ENCODE data around the gene ZMYM1. TPM values are rescaled to one million over a fixed set of nuclear protein-coding genes. Genes with fewer than 3 reads are reported as not detected.
A peak's percentile ranks its signal among the peaks of the same experiment; 100 is the strongest.

The ZMYM1 gene
- total RNA-seq (2014; rRNA removed; shearing (Covaris generic)) = 51.1 and 60.2 TPM in 2 replicates

DNA sequence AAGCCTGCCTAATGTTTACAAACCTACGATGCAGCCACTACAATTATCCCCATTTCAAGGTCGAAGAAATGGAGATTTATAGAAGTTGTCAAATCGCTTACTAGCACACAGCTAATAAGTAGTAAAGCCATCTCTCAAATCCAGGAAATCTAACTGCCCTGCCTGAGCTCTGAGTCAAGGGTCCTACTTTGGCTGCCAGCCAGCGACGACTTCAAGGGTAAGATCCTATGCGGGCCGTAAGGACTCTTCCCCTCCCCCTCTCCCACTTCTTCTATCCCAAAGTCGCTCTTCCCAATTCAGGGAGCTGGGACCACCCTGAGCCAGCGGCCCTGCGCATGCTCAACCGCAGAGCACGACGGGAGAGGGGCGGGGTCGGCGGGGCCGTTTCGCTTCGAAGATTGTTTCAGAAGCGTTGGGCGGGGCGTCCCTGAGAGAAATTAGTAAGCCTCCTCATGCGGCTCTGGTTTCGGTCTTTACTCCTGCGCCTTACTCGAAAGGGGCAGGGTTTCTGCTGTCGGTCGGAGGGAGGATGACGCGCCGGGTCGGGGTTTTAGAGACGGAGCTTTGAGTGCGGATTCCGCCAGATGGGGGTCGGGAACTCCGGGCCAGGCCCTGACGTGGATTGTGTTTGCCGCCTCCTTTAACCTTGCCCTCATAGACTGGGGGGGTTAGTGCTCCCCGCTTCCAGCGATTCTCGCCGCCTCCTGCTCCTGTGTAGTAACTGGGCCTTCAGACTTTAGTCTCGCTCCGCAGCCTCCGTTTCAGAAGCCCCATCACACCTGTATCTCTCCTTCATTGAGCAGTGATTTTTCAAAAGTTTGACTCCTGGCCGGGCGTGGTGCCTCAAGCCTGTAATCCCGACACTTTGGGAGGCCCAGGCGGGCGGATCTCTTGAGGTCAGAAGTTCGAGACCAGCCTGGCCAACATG is at the start of gene ZMYM1:
Gene ZMYM1 (plus strand): TSS at position 383 of the 928 bp plus-strand sequence. CDS start 14,603 bp downstream, outside the sequence.
- DNase-seq = peak; percentile 94
- H3K4me3 ChIP-seq (ENCODE audit: insufficient read depth, low read depth, low read length) = peak within 1 kb of the TSS; percentile 76
- H3K36me3 ChIP-seq (replicated peaks; ENCODE audit: control insufficient read depth, insufficient read depth, low read length) = peaks cover 1% of the 10 kb centered on the region; the same call in 1 of the 2 replicates
- no peaks in the 10 kb centered on the region for H3K27me3 ChIP-seq (ENCODE audit: control insufficient read depth, insufficient read depth, low read length)

- H3K4me3 ChIP-seq (ENCODE audit: insufficient read depth, low read depth, low read length) = no peak overlapping the region
- H3K36me3 ChIP-seq (replicated peaks; ENCODE audit: control insufficient read depth, insufficient read depth, low read length) = no peaks in the 10 kb centered on the region
- DNase-seq = no peak
- no peaks in the 10 kb centered on the region for H3K27me3 ChIP-seq (ENCODE audit: control insufficient read depth, insufficient read depth, low read length)
Observed at GRCh38 chr1:35029761-35030160, 49.4 kb upstream of the ZMYM1 start.

- Histone ChIP-seq H3K27me3 (ENCODE audit: control insufficient read depth, insufficient read depth, low read length) (no peaks in the 10 kb centered on the region), H3K4me3 (ENCODE audit: insufficient read depth, low read depth, low read length) (no peak overlapping the region), H3K36me3 (replicated peaks; ENCODE audit: control insufficient read depth, insufficient read depth, low read length) (no peaks in the 10 kb centered on the region)
- no peak for DNase-seq
Observed at GRCh38 chr1:35030338-35030737, 48.8 kb upstream of the ZMYM1 start.

- DNase-seq = peak; percentile 50
- H3K36me3 ChIP-seq (replicated peaks; ENCODE audit: control insufficient read depth, insufficient read depth, low read length) = no peaks in the 10 kb centered on the region
- peak overlapping the region; percentile 87 for H3K4me3 ChIP-seq (ENCODE audit: insufficient read depth, low read depth, low read length)
- H3K27me3 ChIP-seq (ENCODE audit: control insufficient read depth, insufficient read depth, low read length) = no peaks in the 10 kb centered on the region; the same call in 1 of the 2 replicates
Observed at GRCh38 chr1:35030756-35031446, 48.3 kb upstream of the ZMYM1 start.

DNA sequence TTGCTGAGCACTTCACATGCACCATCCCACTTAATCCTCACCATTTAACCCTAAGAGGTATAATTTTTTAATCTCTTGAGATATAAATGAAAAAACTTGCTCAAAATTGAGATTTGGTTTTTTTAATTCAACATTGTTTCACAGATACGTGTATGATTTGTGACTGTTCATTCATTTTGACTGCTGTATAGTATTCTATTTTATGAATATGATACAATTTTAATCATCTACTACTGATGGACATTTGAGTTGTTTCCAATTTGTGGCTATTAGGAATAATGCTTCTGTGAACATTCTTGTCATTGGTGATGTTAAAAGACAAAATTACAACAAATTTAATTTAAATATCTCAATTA is 46.8 kb upstream of the ZMYM1 start:
- no peak overlapping the region for H3K4me3 ChIP-seq (ENCODE audit: insufficient read depth, low read depth, low read length)
- H3K27me3 ChIP-seq (ENCODE audit: control insufficient read depth, insufficient read depth, low read length) = no peaks in the 10 kb centered on the region; the same call in 1 of the 2 replicates
- no peaks in the 10 kb centered on the region for H3K36me3 ChIP-seq (replicated peaks; ENCODE audit: control insufficient read depth, insufficient read depth, low read length)
- DNase-seq = no peak

GRCh38 chr1:35033346-35033745 is 45.8 kb upstream of the ZMYM1 start:
- H3K27me3 ChIP-seq (ENCODE audit: control insufficient read depth, insufficient read depth, low read length) = no peaks in the 10 kb centered on the region; the same call in 1 of the 2 replicates
- no peaks in the 10 kb centered on the region for H3K36me3 ChIP-seq (replicated peaks; ENCODE audit: control insufficient read depth, insufficient read depth, low read length)
- no peak for DNase-seq
- H3K4me3 ChIP-seq (ENCODE audit: insufficient read depth, low read depth, low read length) = no peak overlapping the region

DNA sequence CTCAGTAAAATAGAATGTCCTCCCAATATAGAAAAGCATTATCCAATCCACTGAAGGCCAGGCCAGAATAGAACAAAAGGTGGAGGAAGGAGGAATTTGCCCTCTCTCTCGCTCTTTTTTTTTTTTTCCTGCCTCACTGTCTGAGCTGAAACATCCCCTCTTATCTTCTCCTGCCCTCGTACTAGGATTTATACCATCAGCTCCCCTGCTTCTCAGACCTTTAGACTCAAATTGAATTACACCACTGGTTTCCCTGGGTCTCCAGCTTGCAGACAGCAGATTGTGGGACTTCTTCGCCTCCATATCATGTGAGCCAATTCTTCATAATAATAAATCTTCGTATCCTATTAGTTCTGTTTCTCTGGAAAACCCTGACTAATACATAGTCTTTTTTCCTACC is 42.6 kb upstream of the ZMYM1 start:
- Histone ChIP-seq H3K4me3 (ENCODE audit: insufficient read depth, low read depth, low read length) (no peak overlapping the region), H3K27me3 (ENCODE audit: control insufficient read depth, insufficient read depth, low read length) (no peaks in the 10 kb centered on the region; the same call in 1 of the 2 replicates), H3K36me3 (replicated peaks; ENCODE audit: control insufficient read depth, insufficient read depth, low read length) (no peaks in the 10 kb centered on the region)
- no peak for DNase-seq

DNA sequence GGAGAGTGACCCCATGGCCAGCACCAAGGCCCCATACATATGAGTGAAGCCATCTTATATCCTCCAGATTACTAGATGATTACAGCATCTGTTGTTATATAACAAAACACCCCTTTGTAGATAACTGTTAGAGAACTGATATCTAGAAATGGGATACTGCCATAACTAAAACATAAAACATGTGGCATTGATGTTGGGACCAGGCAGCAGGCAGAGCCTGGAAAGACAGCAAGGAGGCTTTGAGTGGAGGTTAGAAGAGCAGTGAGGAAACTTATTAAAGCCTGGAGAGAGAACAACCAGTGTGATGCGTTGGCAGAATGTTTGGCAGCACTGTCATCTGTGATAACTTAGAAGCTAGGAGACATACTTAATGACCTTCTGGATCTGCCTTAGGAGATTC is 42.0 kb upstream of the ZMYM1 start:
- Histone ChIP-seq H3K27me3 (ENCODE audit: control insufficient read depth, insufficient read depth, low read length) (no peaks in the 10 kb centered on the region; the same call in 1 of the 2 replicates), H3K36me3 (replicated peaks; ENCODE audit: control insufficient read depth, insufficient read depth, low read length) (no peaks in the 10 kb centered on the region), H3K4me3 (ENCODE audit: insufficient read depth, low read depth, low read length) (no peak overlapping the region)
- DNase-seq = no peak

DNA sequence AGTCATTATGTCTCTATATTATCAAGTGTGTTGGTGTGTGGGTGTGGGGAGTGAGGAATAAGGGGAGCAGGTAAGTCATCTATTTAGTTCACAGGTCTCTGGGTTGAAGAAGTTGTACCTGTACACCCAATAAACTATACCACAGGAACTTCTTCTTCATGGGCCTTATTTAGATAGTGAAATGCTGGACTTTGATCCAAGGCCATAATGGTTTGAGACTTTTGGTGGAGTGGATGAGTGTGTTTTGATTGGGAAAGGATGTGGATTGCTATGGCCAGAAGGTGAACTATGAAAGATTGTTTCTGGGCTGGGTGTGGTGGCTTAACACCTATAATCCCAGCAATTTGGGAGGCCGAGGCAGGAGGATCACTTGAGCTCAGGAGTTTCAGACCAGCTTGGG is 40.5 kb upstream of the ZMYM1 start:
- no peaks in the 10 kb centered on the region; the same call in 1 of the 2 replicates for H3K27me3 ChIP-seq (ENCODE audit: control insufficient read depth, insufficient read depth, low read length)
- no peak overlapping the region for H3K4me3 ChIP-seq (ENCODE audit: insufficient read depth, low read depth, low read length)
- DNase-seq = no peak
- H3K36me3 ChIP-seq (replicated peaks; ENCODE audit: control insufficient read depth, insufficient read depth, low read length) = no peaks in the 10 kb centered on the region

DNA sequence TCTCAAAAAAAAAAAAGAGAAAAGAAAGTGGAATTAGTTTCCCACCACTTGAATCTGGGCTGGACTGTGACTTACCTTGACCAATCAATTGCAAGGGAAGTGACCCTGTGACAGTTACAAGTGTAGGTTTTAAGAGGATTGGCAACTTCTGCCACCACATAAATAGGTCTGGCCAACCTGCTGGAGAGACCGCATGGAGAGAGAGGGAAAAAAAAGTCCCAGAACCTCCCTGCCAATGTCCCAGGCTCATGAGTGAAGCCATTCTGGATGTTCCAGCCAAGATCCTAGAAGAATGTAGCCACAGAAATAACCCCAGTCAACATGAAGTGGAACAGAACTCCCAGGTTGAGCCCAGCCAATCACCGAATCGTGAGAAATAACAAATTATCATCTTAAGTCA is 35.7 kb upstream of the ZMYM1 start:
- Histone ChIP-seq H3K36me3 (replicated peaks; ENCODE audit: control insufficient read depth, insufficient read depth, low read length) (no peaks in the 10 kb centered on the region), H3K27me3 (ENCODE audit: control insufficient read depth, insufficient read depth, low read length) (no peaks in the 10 kb centered on the region), H3K4me3 (ENCODE audit: insufficient read depth, low read depth, low read length) (no peak overlapping the region)
- DNase-seq = no peak

DNA sequence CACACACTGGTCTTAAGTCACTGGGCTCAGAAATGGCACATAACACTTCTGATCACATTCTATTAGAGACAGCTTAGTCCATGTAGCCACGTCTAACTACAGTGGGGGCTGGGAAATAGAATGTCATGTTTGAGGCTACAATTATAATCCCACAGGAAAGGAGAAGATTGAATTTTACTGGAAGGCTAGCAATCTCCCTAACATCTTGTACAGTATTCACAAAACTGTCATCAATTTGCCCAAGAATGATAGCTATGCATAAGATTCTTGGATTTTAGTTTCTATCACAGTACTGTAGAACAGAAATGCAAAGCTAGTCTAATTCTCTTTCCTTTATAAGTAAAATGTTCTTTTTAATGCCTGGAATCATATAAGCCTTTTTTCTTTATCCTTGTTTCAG is 34.8 kb upstream of the ZMYM1 start:
- Histone ChIP-seq H3K27me3 (ENCODE audit: control insufficient read depth, insufficient read depth, low read length) (no peaks in the 10 kb centered on the region), H3K36me3 (replicated peaks; ENCODE audit: control insufficient read depth, insufficient read depth, low read length) (no peaks in the 10 kb centered on the region), H3K4me3 (ENCODE audit: insufficient read depth, low read depth, low read length) (no peak overlapping the region)
- no peak for DNase-seq

- Histone ChIP-seq H3K36me3 (replicated peaks; ENCODE audit: control insufficient read depth, insufficient read depth, low read length) (no peaks in the 10 kb centered on the region), H3K27me3 (ENCODE audit: control insufficient read depth, insufficient read depth, low read length) (peaks cover 2% of the 10 kb centered on the region; the same call in 1 of the 2 replicates), H3K4me3 (ENCODE audit: insufficient read depth, low read depth, low read length) (no peak overlapping the region)
- DNase-seq = no peak
Observed at GRCh38 chr1:35046730-35047129, 32.5 kb upstream of the ZMYM1 start.

DNA sequence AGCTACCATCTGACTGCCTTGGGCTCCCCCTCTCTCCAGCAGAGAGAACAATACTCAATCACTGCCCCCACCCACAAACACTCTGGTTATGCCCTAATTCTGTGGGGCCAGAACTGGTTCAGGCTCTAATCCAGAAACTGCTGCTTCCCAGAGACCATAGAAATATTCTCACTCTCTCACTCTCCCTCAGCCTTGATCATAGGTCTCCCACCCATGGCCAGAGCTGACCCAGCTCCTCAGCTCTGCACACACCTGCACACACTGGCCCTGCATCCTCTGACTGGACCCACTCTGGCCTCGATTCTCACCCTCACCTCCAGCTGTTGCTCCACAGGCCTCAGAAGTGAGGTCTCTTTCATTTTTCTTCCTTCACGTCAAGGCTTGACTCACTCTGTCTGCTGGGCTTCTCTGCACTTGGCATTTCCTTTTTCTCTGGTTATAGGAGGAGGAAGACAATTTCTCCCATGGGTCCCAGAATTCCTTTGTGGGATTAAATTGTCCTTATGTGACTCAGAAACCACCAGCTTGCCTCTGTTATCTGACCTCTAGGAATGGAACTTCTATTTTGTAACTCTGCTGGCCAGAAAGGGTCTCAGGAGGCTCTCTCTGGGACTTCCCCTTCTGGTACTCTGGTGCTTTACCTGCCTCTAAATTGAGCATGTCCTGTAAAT is 31.9 kb upstream of the ZMYM1 start:
- peaks cover 2% of the 10 kb centered on the region; the same call in 1 of the 2 replicates for H3K27me3 ChIP-seq (ENCODE audit: control insufficient read depth, insufficient read depth, low read length)
- no peak for DNase-seq
- no peaks in the 10 kb centered on the region for H3K36me3 ChIP-seq (replicated peaks; ENCODE audit: control insufficient read depth, insufficient read depth, low read length)
- H3K4me3 ChIP-seq (ENCODE audit: insufficient read depth, low read depth, low read length) = no peak overlapping the region

DNA sequence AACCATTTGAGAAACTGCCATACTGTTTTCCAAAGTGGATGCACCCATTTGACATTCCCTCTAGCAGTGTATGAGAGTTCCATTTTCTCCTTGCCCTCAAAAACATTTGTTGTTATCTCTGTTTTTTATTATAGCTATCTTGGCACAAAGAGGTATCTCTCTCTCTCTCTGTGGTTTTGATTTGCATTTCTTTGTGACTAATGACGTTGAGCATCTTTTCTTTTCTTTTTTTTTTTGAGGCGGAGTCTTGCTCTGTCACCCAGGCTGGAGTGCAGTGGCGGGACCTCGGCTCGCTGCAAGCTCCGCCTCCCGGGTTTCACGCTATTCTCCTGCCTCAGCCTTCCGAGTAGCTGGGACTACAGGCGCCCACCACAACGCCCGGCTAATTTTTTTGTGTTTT is 30.1 kb upstream of the ZMYM1 start:
- H3K27me3 ChIP-seq (ENCODE audit: control insufficient read depth, insufficient read depth, low read length) = peaks cover 2% of the 10 kb centered on the region; the same call in 1 of the 2 replicates
- no peak for DNase-seq
- H3K4me3 ChIP-seq (ENCODE audit: insufficient read depth, low read depth, low read length) = no peak overlapping the region
- H3K36me3 ChIP-seq (replicated peaks; ENCODE audit: control insufficient read depth, insufficient read depth, low read length) = no peaks in the 10 kb centered on the region
